Measurements from ENCODE around the gene ITGA4. TPM values are rescaled to one million over a fixed set of nuclear protein-coding genes. Genes with fewer than 3 reads are reported as not detected.
A peak's percentile ranks its signal among the peaks of the same experiment; 100 is the strongest.

ITGA4 gene
- total RNA-seq, 1 donor from 2014 or later: 24.0 TPM

- DNase-seq (no peak), ATAC-seq (peak; percentile 41 to 52)
- H3K4me1 ChIP-seq: no peaks in the 10 kb centered on the region
- no peaks in the 10 kb centered on the region for H3K27me3 ChIP-seq (ENCODE audit: low read depth)
- H3K36me3 ChIP-seq: peaks cover 11% of the 10 kb centered on the region
- TF ChIP-seq, protein P1, sequence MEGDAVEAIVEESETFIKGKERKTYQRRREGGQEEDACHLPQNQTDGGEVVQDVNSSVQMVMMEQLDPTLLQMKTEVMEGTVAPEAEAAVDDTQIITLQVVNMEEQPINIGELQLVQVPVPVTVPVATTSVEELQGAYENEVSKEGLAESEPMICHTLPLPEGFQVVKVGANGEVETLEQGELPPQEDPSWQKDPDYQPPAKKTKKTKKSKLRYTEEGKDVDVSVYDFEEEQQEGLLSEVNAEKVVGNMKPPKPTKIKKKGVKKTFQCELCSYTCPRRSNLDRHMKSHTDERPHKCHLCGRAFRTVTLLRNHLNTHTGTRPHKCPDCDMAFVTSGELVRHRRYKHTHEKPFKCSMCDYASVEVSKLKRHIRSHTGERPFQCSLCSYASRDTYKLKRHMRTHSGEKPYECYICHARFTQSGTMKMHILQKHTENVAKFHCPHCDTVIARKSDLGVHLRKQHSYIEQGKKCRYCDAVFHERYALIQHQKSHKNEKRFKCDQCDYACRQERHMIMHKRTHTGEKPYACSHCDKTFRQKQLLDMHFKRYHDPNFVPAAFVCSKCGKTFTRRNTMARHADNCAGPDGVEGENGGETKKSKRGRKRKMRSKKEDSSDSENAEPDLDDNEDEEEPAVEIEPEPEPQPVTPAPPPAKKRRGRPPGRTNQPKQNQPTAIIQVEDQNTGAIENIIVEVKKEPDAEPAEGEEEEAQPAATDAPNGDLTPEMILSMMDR (IDR thresholded peaks at IDR 0.05): no peak
- no peak overlapping the region for H3K4me3 ChIP-seq
- no peak overlapping the region for H3K27ac ChIP-seq
- H3K9me3 ChIP-seq: no peaks in the 10 kb centered on the region
- intact Hi-C loops (cut with DNase I): no loop called here
These were observed 60.6 kb downstream of the ITGA4 start for GRCh38 chr2:181517685-181518301.

DNA sequence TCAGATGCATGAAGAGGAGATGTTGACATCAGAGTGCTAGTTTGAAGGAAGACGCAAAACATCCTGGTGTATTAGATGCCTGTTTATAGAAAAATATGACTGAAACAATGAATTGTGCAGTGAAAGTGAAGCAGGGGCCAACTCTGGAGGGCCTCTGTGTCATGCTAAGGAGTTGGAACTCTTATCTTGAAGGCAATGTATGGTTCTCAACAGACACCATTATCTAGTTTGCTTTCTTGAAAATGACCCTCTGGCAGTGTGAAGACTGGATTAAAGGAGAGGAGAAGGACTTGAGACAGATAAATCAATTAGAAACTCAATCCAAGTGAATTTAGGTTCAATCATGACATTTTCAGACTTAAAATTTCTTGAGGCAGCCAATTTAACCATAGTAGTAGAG is 63.1 kb downstream of the ITGA4 start:
- no peaks in the 10 kb centered on the region for H3K9me3 ChIP-seq
- ATAC-seq: no peak

DNA sequence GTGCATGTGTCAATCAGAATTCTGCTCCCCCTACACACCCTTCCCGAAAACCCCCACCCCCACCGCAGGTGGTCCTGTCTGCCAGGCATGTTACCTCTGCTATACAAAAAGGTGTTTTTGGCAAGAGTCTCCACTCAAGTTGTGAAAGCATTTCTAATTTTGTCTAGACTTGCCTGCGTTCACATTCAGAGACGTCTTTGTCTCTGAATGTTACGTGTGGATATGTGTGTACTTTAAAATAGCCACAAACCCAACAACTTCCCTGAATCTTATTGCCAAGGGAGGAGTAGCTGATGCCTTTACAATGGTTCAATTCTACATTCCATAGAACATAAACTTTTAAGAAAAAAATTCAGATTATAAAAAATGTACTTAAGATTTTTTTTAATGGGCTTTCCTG is 66.6 kb downstream of the ITGA4 start:
- H3K9me3 ChIP-seq: no peaks in the 10 kb centered on the region
- TF ChIP-seq, protein P1 (IDR thresholded peaks at IDR 0.05): no peak
- H3K27ac ChIP-seq: no peak overlapping the region
- no peak for DNase-seq
- ATAC-seq: no peak
- H3K4me1 ChIP-seq: no peaks in the 10 kb centered on the region
- H3K27me3 ChIP-seq (ENCODE audit: low read depth): no peaks in the 10 kb centered on the region
- H3K36me3 ChIP-seq: peaks cover 13% of the 10 kb centered on the region
- no peak overlapping the region for H3K4me3 ChIP-seq
- intact Hi-C loops (cut with DNase I): no loop called here

More for the DNA sequence above, 63.1 kb downstream of the ITGA4 start:
- Histone ChIP-seq H3K36me3 (peaks cover 1% of the 10 kb centered on the region), H3K27ac (no peak overlapping the region), H3K27me3 (ENCODE audit: low read depth) (no peaks in the 10 kb centered on the region), H3K4me3 (no peak overlapping the region), H3K4me1 (no peaks in the 10 kb centered on the region)
- DNase-seq: no peak
- intact Hi-C loops (cut with DNase I): no loop called here
- TF ChIP-seq, protein P1 (IDR thresholded peaks at IDR 0.05): no peak

DNA sequence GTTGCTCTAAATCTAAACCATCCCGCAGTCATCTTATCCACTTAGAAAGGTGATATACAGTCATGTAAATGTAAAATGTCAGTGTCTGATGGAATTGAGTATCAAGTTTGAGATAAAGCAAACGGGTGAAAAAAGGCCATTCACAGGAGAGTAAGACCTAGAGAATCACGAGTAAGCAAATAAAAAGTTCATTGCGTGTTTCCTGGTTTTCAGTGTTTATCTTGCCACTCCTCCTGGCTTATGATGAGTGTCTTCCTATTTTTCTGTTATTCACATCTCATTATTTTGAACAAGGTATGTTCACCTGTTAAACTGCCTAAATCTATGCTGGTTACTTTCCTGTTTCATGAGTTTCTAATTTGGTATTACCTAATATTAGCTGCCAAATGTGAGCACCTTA is 68.8 kb downstream of the ITGA4 start:
- H3K27ac ChIP-seq: no peak overlapping the region
- intact Hi-C loops (cut with DNase I): no loop called here
- DNase-seq (no peak), ATAC-seq (no peak)
- TF ChIP-seq, protein P1 (IDR thresholded peaks at IDR 0.05): no peak
- H3K36me3 ChIP-seq: peaks cover 27% of the 10 kb centered on the region
- H3K9me3 ChIP-seq: no peaks in the 10 kb centered on the region
- H3K4me3 ChIP-seq: no peak overlapping the region
- H3K27me3 ChIP-seq (ENCODE audit: low read depth): no peaks in the 10 kb centered on the region
- H3K4me1 ChIP-seq: no peaks in the 10 kb centered on the region

DNA sequence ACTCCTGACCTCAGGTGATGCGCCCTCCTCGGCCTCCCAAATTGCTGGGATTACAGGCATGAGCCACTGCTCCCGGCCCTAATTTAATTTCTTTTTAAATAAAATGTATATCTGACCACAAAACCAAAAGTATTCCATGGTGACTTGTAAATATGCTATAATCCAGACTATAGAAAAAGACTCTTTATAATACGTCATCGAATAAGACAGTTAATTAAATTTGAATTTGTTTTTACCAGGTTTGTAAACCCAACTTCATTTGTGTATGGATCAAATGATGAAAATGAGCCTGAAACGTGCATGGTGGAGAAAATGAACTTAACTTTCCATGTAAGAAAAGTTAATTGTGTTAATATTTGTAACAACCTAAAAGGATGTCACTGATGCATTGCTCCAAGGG is 69.9 kb downstream of the ITGA4 start:
- peaks cover 27% of the 10 kb centered on the region for H3K36me3 ChIP-seq
- TF ChIP-seq, protein P1 (IDR thresholded peaks at IDR 0.05): no peak
- H3K27me3 ChIP-seq (ENCODE audit: low read depth): no peaks in the 10 kb centered on the region
- intact Hi-C loops (cut with DNase I): no loop called here
- ATAC-seq: no peak
- H3K9me3 ChIP-seq: no peaks in the 10 kb centered on the region
- no peaks in the 10 kb centered on the region for H3K4me1 ChIP-seq
- no peak for DNase-seq
- no peak overlapping the region for H3K4me3 ChIP-seq
- H3K27ac ChIP-seq: no peak overlapping the region

Data from lower lobe of right lung (tissue), 2 donors.